GM19193 (cell line): ENCODE measurements around the gene RNF157.

Source experiments
- POLR2A ChIP-seq: IDR thresholded peaks from 4 replicates; pipeline ENCODE4 v1.6.1; 2011; ENCODE audit not compliant: insufficient read depth, insufficient read length; ENCODE audit errors: extremely low read depth

Gene RNF157

GRCh38 chr17:76123191-76123499 is 117.1 kb downstream of the RNF157 start:
- no peak for TF ChIP-seq POLR2A

- no peak for TF ChIP-seq POLR2A
Measured at GRCh38 chr17:76122431-76123190, 117.7 kb downstream of the RNF157 start.

- no peak for TF ChIP-seq POLR2A
Measured at GRCh38 chr17:76121932-76122430, 118.3 kb downstream of the RNF157 start.

- no peak for TF ChIP-seq POLR2A
Measured at GRCh38 chr17:76120658-76121008, 119.7 kb downstream of the RNF157 start.

- no peak for TF ChIP-seq POLR2A
Measured at GRCh38 chr17:76119409-76120371, 120.6 kb downstream of the RNF157 start.

GRCh38 chr17:76115138-76115754 is 125.0 kb downstream of the RNF157 start:
- TF ChIP-seq POLR2A = no peak

GRCh38 chr17:76111956-76112355 is 128.3 kb downstream of the RNF157 start:
- TF ChIP-seq POLR2A = no peak

GRCh38 chr17:76107509-76107908 is 132.8 kb downstream of the RNF157 start:
- no peak for TF ChIP-seq POLR2A

GRCh38 chr17:76106703-76107102 is 133.6 kb downstream of the RNF157 start:
- TF ChIP-seq POLR2A = no peak

GRCh38 chr17:76104896-76105231 is 135.4 kb downstream of the RNF157 start:
- no peak for TF ChIP-seq POLR2A

GRCh38 chr17:76104140-76104895 is 136.0 kb downstream of the RNF157 start:
- no peak for TF ChIP-seq POLR2A

- peak; percentile 83 for TF ChIP-seq POLR2A
Measured at GRCh38 chr17:76103274-76104139, 136.8 kb downstream of the RNF157 start, which contains the start of gene EXOC7. Gene EXOC7, minus strand, starts transcription at chr17:76103787. Its CDS starts 95 bp downstream, at chr17:76103692.

- TF ChIP-seq POLR2A = no peak
Measured at GRCh38 chr17:76102944-76103273, 137.4 kb downstream of the RNF157 start.

GRCh38 chr17:76097716-76098295 is 142.5 kb downstream of the RNF157 start:
- TF ChIP-seq POLR2A = no peak

- TF ChIP-seq POLR2A = no peak
Measured at GRCh38 chr17:76095943-76096342, 144.3 kb downstream of the RNF157 start.
